ENCODE measurements around the gene NTM.

DNA sequence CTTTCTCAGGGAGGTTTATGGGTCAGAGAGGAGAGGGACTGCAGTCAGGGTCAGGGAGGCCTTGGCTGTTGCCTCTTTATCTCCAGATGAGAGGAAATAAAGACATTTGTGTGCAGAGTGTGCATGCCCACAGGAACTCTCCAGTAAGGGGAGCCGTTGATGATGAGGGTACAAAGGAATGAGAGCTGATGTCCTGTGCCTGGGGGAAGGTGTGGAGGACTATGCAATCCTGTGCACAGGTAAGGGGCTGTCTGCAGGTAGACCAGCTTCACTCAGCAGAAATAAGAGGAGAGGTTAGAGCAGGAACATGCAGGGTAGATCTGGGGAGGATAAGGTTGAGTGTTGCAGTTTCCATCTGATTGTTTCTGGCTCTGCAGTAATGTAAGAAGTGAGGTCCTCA is 132.6 kb downstream of the NTM start:
- no peak for TF ChIP-seq EZH2phosphoT487 (IDR thresholded peaks at IDR 0.05; ENCODE audit: insufficient read depth, low read depth)
- no peak for TF ChIP-seq EZH2 (IDR thresholded peaks at IDR 0.05; ENCODE audit: insufficient read depth, poor library complexity, severe bottlenecking)

All from GM23248 (cell line).